Gastroesophageal sphincter (tissue), 4 donors: ENCODE measurements around the gene ATF4. TPM values are rescaled to one million over a fixed set of nuclear protein-coding genes. Genes with fewer than 3 reads are reported as not detected.

Experiments used
- ATAC-seq: fragments of 150-250 bp; one replicate; pipeline ENCODE4 v1.9.1; 2016; ENCODE audit warnings: mild to moderate bottlenecking, moderate library complexity
- H3K27ac ChIP-seq, 4 donors: fragments of 200-600 bp; sonication (generic) in 3 of 4; 1 replicate in 3 of 4; 2 replicates in 1 of 4; pipeline ENCODE4 v1.5.1; 2016 to 2019
- H3K27me3 ChIP-seq: fragments of 200-600 bp; sonication (generic); one replicate; pipeline ENCODE4 v1.5.1; 2019
- H3K36me3 ChIP-seq, 2 donors: fragments of 200-600 bp; sonication (generic); one replicate each; pipeline ENCODE4 v1.5.1; 2019; ENCODE audit warnings: control low read depth in 1 of 2
- H3K4me1 ChIP-seq, 3 donors: fragments of 200-600 bp; sonication (generic); 1 replicate in 2 of 3; 2 replicates in 1 of 3; pipeline ENCODE4 v1.5.1; 2016 to 2019; ENCODE audit warnings: control low read depth in 2 of 3
- H3K4me3 ChIP-seq, 2 donors: fragments of 200-600 bp; sonication (generic); one replicate each; pipeline ENCODE4 v1.5.1; 2019; ENCODE audit warnings: mild to moderate bottlenecking in 1 of 2, moderate library complexity in 1 of 2
- H3K9me3 ChIP-seq, 3 donors: fragments of 200-600 bp; sonication (generic); one replicate each; pipeline ENCODE4 v1.5.1; 2017 to 2019; ENCODE audit warnings: control low read depth in 2 of 3
- EP300 ChIP-seq: sonication (generic); formaldehyde crosslinking; IDR thresholded peaks from one replicate; pipeline ENCODE4 v1.6.1; 2017; ENCODE audit warnings: antibody characterized with exemption, mild to moderate bottlenecking
- POLR2A ChIP-seq, 2 donors: fragments of 450-650 bp; IDR thresholded peaks; one replicate each; pipeline ENCODE4 v1.6.1; 2017; ENCODE audit warnings: antibody characterized with exemption in 2 of 2, mild to moderate bottlenecking in 2 of 2, moderate library complexity in 1 of 2
- POLR2AphosphoS5 ChIP-seq: sonication (generic); formaldehyde crosslinking; IDR thresholded peaks from one replicate; pipeline ENCODE4 v1.6.1; 2017; ENCODE audit warnings: antibody characterized with exemption
- WGBS, 2 donors: methylation state at CpG; one replicate each; pipeline ENCODE4 v1.1.5; 2018; ENCODE audit warnings: low coverage in 1 of 2; 5-methylcytosine and 5-hydroxymethylcytosine counted together
- total RNA-seq, 4 donors: library from RNA; depleted of rRNA; stranded (reverse); fragments of >200 nt; gene quantifications; one replicate each; pipeline ENCODE4 v1.1.0, GENCODE V29; 2016
- TF ChIP-seq, protein P1 (sequence below), 4 experiments: fragments of 200-600 bp in 2 of 4; fragments of 450-650 bp in 2 of 4; sonication (generic) in 1 of 4; IDR thresholded peaks; one replicate each; pipeline ENCODE4 v1.5.1; 2017 to 2019; ENCODE audit warnings: antibody characterized with exemption in 4 of 4, mild to moderate bottlenecking in 2 of 4, moderate library complexity in 2 of 4

Gene ATF4
- total RNA-seq, 4 donors from 2014 or later, result 450 to 718 (median 563) TPM

DNA sequence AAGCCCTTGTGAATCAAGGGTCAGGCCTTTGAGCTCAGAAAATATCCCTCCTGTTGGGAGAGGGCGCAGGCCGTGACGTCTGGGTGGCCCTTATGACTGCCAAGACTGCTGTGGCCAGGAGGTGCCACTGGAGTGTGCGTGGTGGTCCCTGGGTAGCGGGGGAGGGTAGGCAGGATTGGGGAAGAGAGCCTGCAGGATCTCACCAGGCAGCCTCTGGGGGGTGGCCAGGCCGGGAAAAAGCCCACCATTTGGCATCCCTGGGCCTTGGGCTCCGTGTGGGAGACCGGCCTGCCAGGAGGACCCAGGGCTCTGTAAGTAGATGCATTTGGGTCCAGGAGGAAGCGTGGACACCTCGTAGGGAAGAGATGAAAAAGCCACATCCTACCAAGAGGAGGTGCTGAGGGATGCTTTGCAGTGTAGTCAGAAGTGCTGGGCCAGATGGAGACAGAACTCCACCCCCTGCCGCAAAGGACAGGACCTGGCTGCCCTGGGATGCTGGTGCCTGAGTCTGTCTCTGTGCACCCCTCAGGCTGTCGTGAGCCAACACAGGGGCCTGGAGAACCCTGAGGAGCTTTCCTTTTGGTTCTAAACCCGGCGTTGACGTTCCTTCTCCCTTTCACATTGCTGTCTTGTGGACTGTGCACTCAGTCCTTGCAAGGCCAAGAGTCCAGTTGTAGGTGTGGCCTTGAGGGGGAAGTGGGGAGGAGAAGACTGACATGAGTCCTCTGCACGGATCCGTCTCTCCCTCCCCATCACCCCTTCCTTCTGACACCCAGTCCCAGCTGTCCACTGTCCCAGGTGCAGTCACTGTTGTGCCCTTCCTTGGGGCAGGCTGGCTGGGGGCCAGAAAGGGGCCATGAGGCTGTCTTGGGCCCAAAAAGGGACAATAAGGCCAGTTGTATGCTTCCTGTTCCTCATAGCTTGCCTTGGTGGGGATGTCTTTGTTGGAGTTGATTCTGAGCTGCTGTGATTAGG is 31.0 kb upstream of the ATF4 start:
- Histone ChIP-seq H3K27me3 (peaks cover 6% of the 10 kb centered on the region), H3K4me3 (no peak overlapping the region), H3K4me1 (peaks cover 0 to 15% (median 0%) of the 10 kb centered on the region in 3 donors), H3K36me3 (peaks cover 0 to 12% of the 10 kb centered on the region in 2 donors), H3K27ac (no peak overlapping the region), H3K9me3 (no peaks in the 10 kb centered on the region)
- ATAC-seq, result no peak
- TF ChIP-seq, protein P1, sequence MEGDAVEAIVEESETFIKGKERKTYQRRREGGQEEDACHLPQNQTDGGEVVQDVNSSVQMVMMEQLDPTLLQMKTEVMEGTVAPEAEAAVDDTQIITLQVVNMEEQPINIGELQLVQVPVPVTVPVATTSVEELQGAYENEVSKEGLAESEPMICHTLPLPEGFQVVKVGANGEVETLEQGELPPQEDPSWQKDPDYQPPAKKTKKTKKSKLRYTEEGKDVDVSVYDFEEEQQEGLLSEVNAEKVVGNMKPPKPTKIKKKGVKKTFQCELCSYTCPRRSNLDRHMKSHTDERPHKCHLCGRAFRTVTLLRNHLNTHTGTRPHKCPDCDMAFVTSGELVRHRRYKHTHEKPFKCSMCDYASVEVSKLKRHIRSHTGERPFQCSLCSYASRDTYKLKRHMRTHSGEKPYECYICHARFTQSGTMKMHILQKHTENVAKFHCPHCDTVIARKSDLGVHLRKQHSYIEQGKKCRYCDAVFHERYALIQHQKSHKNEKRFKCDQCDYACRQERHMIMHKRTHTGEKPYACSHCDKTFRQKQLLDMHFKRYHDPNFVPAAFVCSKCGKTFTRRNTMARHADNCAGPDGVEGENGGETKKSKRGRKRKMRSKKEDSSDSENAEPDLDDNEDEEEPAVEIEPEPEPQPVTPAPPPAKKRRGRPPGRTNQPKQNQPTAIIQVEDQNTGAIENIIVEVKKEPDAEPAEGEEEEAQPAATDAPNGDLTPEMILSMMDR (IDR thresholded peaks at IDR 0.05), result no peak
- no peak for TF ChIP-seq POLR2A (IDR thresholded peaks at IDR 0.05)
- no peak for TF ChIP-seq POLR2AphosphoS5
- no peak for TF ChIP-seq EP300
- 52 to 100% methylated on average over 2 to 3 of the region's 17 CpGs for WGBS, 2 donors

DNA sequence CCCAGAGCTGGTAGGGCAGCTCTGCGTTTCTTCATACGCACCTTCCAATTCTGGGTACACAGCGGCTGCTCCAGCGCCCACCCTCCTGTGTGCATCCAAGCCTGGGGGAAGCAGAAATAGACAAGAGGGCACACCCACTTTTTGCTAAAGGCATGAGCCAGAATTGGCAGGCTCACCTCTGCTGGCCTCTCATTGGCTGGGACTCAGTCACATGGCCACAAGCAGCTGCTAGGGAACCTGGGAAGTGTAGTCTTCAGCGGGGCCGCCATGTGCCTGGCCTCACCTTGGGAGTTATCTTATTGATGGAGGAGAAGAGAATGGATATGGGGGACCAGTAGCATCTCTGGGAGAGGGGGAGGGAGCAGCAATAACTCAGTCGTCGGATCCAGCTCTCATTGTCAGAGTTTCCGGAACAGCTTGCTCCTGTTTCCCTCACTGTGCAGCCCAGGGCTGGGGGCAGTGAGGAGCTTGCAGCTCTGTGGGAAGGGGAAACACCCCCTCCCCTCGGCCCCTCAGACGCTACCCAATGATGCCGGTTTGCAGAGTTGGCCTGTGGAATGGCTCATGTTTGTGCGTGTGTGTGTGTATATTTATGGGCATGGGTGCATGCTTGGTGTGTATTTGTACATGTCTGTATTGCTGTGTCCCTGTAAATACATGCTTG is 30.1 kb upstream of the ATF4 start:
- H3K9me3 ChIP-seq, result no peaks in the 10 kb centered on the region
- ATAC-seq, result peak; percentile 90
- H3K27ac ChIP-seq, result no peak overlapping the region
- WGBS, 2 donors, result 10 to 46% methylated on average over 2 to 4 of the region's 13 CpGs
- TF ChIP-seq, protein P1 (IDR thresholded peaks at IDR 0.05), result no peak
- TF ChIP-seq EP300 (no peak), POLR2A (IDR thresholded peaks at IDR 0.05) (no peak), POLR2AphosphoS5 (no peak)
- peaks cover 0 to 12% of the 10 kb centered on the region in 2 donors for H3K36me3 ChIP-seq
- H3K27me3 ChIP-seq, result peaks cover 6% of the 10 kb centered on the region
- H3K4me1 ChIP-seq, result peaks cover 0 to 15% (median 0%) of the 10 kb centered on the region in 3 donors
- no peak overlapping the region for H3K4me3 ChIP-seq

DNA sequence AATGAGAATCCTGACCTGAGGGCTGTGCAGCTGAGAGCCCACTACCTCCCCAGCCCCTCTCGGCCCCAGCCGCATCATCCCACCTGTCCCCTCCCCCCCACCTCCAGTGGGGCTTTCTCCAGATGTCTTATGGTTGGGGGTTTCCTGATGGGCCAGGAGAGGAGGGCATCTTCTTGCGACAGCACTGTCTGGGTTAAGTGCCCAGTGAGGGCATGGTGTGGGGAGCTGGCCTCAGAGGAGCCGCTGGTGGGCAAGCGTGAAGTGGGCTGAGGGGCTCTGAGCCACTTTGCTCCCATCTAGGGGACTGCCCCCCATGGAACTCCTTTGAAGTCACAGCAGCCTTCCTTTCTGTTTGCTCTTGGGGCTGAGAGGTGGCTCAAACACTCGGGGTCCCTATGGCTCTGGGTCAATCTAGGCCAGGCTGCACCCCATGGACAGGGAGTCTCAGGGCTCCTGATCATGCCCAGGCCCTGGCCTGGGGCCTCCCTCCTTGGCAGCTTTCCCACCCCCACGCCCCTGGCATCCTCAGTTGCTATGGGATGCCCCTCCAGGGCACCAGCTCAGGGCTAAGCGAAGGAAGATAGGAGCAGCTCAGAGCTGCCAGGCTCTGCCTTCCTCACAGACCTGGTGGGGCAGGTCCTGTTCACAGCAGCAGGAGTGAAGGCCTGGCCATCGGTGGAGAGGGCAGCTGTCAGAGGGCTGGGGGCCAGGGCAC is 29.2 kb upstream of the ATF4 start:
- Histone ChIP-seq H3K4me3 (no peak overlapping the region), H3K4me1 (peaks cover 0 to 16% (median 0%) of the 10 kb centered on the region in 3 donors), H3K27ac (no peak overlapping the region), H3K27me3 (peaks cover 6% of the 10 kb centered on the region), H3K9me3 (no peaks in the 10 kb centered on the region), H3K36me3 (peaks cover 0 to 12% of the 10 kb centered on the region in 2 donors)
- TF ChIP-seq, protein P1 (IDR thresholded peaks at IDR 0.05), result no peak
- TF ChIP-seq POLR2A (IDR thresholded peaks at IDR 0.05) (no peak), POLR2AphosphoS5 (no peak), EP300 (no peak)
- no peak for ATAC-seq
- WGBS, 2 donors, result no CpG with 5 or more reads among the region's 9 CpGs

DNA sequence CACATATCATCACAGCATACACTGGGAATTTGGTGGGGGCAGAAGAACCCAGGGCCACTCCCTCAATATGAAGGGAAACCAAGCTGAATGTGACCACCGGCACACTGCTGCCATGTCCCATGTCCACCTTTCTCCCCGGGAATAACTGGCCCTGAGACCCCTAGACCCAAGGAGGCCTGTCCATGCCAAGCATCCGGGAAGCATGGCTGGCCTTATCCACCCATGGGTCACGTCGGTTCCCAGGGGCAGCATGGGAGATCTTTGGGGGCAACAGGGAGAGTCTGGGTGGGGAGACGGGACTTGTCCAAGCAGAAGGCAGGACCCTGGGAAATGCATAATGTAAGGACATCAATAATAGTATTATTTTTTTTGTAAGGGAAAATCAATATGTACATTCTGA is 28.7 kb upstream of the ATF4 start:
- peaks cover 6% of the 10 kb centered on the region for H3K27me3 ChIP-seq
- H3K4me1 ChIP-seq, result peaks cover 0 to 21% (median 0%) of the 10 kb centered on the region in 3 donors
- H3K9me3 ChIP-seq, result no peaks in the 10 kb centered on the region
- TF ChIP-seq EP300 (no peak), POLR2AphosphoS5 (no peak), POLR2A (IDR thresholded peaks at IDR 0.05) (no peak)
- TF ChIP-seq, protein P1 (IDR thresholded peaks at IDR 0.05), result no peak
- no peak for ATAC-seq
- H3K4me3 ChIP-seq, result no peak overlapping the region
- 87 to 100% methylated on average over 1 to 4 of the region's 6 CpGs for WGBS, 2 donors
- peaks cover 0 to 12% of the 10 kb centered on the region in 2 donors for H3K36me3 ChIP-seq
- H3K27ac ChIP-seq, result no peak overlapping the region
